Mesodermal cell (in vitro differentiated cells): ENCODE results near the gene ZNF446.
"Not testable (repeated sequence)": the region's sequence is repeated elsewhere in the genome, so short reads cannot be mapped to it uniquely, and the experiment has no call there.

Experiments used
- H3K27ac ChIP-seq: 2 replicates; pipeline ENCODE4 v1.7.0; 2013; ENCODE audit warnings: mild to moderate bottlenecking, low read depth, low read length, moderate library complexity; ENCODE audit not compliant: severe bottlenecking
- H3K36me3 ChIP-seq: 2 replicates; pipeline ENCODE4 v1.7.1; 2013; ENCODE audit warnings: mild to moderate bottlenecking, low read length, moderate library complexity; ENCODE audit not compliant: control insufficient read depth, insufficient read depth
- H3K4me1 ChIP-seq: one replicate; pipeline ENCODE4 v1.7.1; 2013; ENCODE audit warnings: mild to moderate bottlenecking, low read length; ENCODE audit not compliant: insufficient read depth, control insufficient read depth, poor library complexity, severe bottlenecking
- H3K4me3 ChIP-seq: 2 replicates; pipeline ENCODE4 v1.7.0; 2013; ENCODE audit warnings: low read length, control low read depth, mild to moderate bottlenecking; ENCODE audit not compliant: insufficient read depth, poor library complexity, severe bottlenecking; ENCODE audit errors: extremely low read depth
- H3K9me3 ChIP-seq: 2 replicates; pipeline ENCODE4 v1.7.1; 2013; ENCODE audit warnings: mild to moderate bottlenecking, low read length, moderate library complexity; ENCODE audit not compliant: control insufficient read depth
- WGBS, 2 experiments: methylation state at CpG; one replicate each; pipeline ENCODE4 v1.1.5; 2013; ENCODE audit warnings: missing lambda C conversion rate in 2 of 2; ENCODE audit not compliant: insufficient coverage in 2 of 2; 5-methylcytosine and 5-hydroxymethylcytosine counted together

The ZNF446 gene

DNA sequence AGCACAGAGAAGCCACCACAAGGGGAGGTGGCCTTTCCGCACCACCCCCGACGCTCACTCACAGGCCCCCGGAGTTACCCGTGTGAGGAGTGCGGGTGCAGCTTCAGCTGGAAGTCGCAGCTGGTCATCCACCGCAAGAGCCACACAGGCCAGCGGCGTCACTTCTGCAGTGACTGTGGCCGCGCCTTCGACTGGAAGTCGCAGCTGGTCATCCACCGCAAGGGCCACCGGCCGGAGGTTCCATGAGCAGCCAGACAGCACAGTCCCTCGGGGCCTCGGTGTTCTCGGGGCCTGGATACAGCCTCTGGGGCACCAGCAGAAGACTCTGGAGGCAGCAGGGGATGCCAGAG, 4.3 kb downstream of the ZNF446 start:
- Histone ChIP-seq H3K9me3 (no peaks in the 10 kb centered on the region), H3K36me3 (peaks cover 2% of the 10 kb centered on the region), H3K4me1 (peaks cover 3% of the 10 kb centered on the region), H3K4me3 (no peak overlapping the region), H3K27ac (no peak overlapping the region)
- 96 to 97% methylated on average over 20 of the region's 20 CpGs for WGBS, 2 experiments

DNA sequence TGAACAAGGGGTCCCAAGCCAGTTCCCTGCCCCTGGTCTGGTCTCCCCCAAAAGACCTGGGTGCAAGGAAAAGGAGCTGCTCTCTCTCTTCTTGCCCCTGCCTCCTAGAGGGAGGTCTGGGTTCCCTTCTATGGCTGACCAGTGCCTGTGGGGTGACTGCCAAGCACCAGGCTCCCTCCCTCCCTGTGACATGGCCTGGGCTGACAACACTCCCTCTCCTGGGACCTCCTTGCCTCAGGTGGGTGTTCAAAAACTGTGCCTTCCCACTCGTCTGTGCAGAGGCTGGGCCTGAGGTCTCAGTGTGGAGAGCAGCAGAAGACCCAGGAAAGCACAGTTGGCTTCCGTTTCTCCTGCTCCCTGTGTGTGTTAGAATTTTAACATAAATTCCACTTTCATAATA, 4.7 kb downstream of the ZNF446 start:
- Histone ChIP-seq H3K36me3 (peaks cover 2% of the 10 kb centered on the region), H3K9me3 (no peaks in the 10 kb centered on the region), H3K4me1 (peaks cover 3% of the 10 kb centered on the region), H3K4me3 (no peak overlapping the region), H3K27ac (no peak overlapping the region)
- WGBS, 2 experiments = 57 to 100% methylated on average over 1 of the region's 2 CpGs

DNA sequence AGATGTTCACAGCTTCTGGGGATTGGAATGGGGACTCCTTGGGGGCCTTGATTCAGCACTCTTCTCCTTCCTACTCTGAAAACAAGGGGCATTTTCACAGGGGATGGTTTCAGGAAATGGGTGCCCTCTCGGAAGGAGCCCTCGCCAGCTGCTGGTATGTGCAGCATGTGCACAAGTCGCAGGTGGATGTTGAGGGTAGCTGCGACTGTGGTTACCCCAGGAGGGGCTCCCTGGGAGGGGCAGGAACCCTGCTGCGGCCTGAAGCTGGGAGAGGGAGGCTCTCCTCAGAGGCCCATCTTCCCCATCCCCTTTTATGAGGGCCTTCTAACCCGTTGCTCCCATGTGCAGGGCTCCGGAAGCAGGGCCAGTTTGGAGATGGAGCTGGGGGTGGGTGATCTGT, 6.2 kb downstream of the ZNF446 start:
- no peak overlapping the region for H3K4me3 ChIP-seq
- 67 to 90% methylated on average over 2 to 3 of the region's 7 CpGs for WGBS, 2 experiments

DNA sequence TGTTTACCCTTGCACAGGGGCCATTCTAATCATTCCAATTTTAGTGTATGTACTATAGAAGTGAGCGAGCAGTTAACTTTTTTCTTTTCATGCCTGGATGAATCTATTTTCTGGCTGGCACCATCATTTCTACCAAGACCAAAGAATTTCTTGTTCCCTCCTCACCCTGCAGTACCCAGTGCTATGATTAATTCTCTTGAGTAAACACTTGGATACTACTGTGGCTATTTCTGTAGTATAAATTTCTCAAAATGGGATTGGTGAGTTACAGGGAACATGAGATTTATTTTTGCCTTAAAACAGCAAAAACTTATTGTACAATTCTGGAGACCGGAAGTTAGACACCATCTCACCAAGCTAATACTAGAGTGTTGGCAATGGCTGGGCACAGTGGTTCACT, 7.6 kb downstream of the ZNF446 start:
- Histone ChIP-seq H3K9me3 (no peaks in the 10 kb centered on the region), H3K27ac (no peak overlapping the region), H3K4me3 (no peak overlapping the region), H3K36me3 (peaks cover 2% of the 10 kb centered on the region), H3K4me1 (no peaks in the 10 kb centered on the region)
- 100% methylated on average over 1 of the region's 2 CpGs; no CpG with 5 or more reads in 1 of the 2 experiments for WGBS, 2 experiments

More for the DNA sequence above, 6.2 kb downstream of the ZNF446 start:
- Histone ChIP-seq H3K9me3 (no peaks in the 10 kb centered on the region), H3K27ac (no peak overlapping the region), H3K36me3 (peaks cover 2% of the 10 kb centered on the region), H3K4me1 (no peaks in the 10 kb centered on the region)

DNA sequence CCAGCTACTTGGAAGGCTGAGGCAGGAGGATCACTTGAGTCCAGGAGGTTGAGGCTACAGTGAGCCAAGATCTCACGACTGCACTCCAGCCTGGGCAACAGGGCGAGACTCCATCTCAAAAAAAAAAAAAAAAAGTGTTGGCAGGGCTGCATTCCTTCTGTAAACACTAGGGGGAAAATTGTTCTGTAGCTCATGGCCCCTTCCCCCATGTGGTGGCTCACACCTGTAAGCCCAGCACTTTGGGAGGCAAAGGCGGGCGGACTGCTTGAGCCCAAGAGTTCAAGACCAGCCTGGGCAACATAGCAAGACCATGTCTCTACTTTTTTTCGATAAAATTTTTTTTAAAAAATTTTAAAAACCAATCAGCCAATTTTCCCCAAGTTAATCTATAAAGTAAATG, 8.2 kb downstream of the ZNF446 start:
- WGBS, 2 experiments = 90% methylated on average over 2 of the region's 5 CpGs; no CpG with 5 or more reads in 1 of the 2 experiments
- H3K36me3 ChIP-seq = not testable (repeated sequence)

DNA sequence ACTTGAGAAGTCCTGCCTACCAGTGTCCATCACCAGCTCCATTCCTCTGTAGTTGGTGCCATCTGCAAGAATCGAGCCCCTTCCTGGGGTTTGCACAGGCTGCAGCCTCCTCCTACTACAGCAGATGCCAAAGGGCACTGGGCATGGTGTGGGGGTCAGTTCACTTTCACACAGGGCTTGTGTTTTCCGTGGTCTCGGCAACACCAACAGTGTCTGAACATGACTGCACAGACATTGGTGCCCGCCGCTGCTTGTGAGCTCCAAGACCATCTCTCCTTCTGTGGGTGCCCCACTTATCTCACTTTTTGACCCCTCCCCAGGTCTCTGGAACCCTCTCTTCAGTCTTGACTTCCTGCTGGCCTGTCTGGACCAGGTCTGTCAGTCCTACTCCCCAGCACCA, 15.2 kb downstream of the ZNF446 start:
- Histone ChIP-seq H3K4me3 (no peak overlapping the region), H3K9me3 (no peaks in the 10 kb centered on the region), H3K4me1 (no peaks in the 10 kb centered on the region), H3K36me3 (no peaks in the 10 kb centered on the region), H3K27ac (no peak overlapping the region)
- WGBS, 2 experiments = 87 to 100% methylated on average over 4 to 5 of the region's 5 CpGs

More for the DNA sequence above, 8.2 kb downstream of the ZNF446 start:
- not testable (repeated sequence) for H3K27ac ChIP-seq, H3K4me3 ChIP-seq, H3K4me1 ChIP-seq, H3K9me3 ChIP-seq

DNA sequence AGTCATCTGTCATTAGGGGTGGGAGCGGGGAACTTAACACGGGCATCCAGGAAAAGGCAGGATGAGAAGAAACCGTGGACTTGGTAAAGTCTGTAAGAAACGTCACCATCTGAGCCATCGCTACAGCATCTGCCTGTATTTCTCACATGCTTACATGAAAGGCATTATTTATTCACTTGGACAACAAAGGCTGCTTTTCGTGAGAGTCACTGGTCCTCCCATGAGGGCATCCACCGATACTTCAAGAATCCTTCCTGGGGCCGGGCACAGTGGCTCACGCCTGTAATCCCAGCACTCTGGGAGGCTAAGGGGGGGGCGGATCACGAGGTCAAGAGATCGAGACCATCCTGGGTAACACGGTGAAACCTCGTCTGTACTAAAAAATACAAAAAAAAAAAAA, 16.1 kb downstream of the ZNF446 start:
- no peaks in the 10 kb centered on the region for H3K4me1 ChIP-seq
- no peak overlapping the region for H3K27ac ChIP-seq
- H3K36me3 ChIP-seq = no peaks in the 10 kb centered on the region
- H3K4me3 ChIP-seq = no peak overlapping the region
- H3K9me3 ChIP-seq = no peaks in the 10 kb centered on the region
- 90 to 94% methylated on average over 10 of the region's 14 CpGs for WGBS, 2 experiments

DNA sequence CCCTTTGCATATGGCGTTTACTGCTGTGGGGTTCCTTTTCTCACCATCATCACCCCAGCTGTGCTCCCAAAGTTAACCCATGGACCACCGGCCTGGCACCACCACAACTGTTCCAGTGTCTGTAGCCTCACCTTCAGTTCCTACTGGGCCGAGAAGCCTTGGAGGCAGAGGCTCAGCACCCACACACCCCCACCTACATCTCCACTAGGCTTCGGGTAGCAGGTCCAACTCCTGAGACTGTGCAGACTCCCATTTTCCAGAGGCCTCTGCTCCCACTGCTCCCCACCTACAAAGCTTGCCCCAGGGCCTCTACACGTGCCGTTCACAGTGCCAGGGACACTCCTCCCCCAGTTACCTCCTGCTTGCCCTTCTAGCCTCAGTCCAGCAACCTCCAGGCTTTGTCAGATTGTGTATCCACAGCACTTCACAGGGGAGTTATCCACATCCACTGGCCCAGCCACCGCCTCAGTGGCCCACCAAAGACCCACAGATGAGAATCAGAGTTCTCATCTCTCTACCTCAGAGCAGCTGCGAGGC, 21.6 kb downstream of the ZNF446 start:
- Histone ChIP-seq H3K4me3 (no peak overlapping the region), H3K9me3 (no peaks in the 10 kb centered on the region), H3K4me1 (peaks cover 3% of the 10 kb centered on the region), H3K27ac (no peak overlapping the region), H3K36me3 (no peaks in the 10 kb centered on the region)
- 90% methylated on average over 6 to 7 of the region's 8 CpGs for WGBS, 2 experiments

DNA sequence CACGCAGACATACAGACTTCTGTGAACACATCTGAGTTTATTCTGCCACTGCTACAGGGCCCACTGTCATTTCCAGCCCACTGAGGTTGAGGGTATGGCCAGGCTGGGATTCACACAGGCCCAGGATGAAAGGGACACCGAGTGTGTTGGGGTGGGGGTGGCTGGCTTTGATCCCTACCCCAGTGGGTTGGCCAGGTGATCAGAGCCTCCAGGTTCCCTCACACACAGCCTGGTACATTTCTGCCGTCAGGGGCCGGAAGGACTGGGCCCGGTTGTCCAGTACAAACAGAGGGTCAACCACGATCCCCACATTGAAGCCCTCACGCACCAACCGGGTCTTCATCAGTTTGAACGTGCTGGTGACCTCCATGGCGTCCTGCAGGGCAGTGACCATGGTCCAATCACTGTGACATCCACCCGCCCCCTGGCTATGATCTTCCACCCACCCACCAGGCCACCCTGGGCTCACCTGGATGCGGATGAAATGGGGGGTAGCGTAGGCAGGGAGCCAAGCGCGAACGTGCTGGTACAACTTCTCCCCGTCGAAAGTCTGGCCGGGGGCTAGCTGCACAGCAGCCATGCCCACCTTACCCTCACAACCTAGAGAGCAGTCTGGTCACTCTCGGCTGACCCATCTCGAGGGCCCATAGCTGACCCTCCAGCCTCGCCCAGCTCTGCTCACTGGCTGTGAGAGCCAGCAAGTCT, 22.3 kb downstream of the ZNF446 start:
- no peak overlapping the region for H3K27ac ChIP-seq
- peaks cover 3% of the 10 kb centered on the region for H3K4me1 ChIP-seq
- H3K4me3 ChIP-seq = peak overlapping the region; percentile 58
- 77 to 79% methylated on average over 17 to 20 of the region's 22 CpGs for WGBS, 2 experiments
- H3K9me3 ChIP-seq = no peaks in the 10 kb centered on the region
- H3K36me3 ChIP-seq = no peaks in the 10 kb centered on the region

DNA sequence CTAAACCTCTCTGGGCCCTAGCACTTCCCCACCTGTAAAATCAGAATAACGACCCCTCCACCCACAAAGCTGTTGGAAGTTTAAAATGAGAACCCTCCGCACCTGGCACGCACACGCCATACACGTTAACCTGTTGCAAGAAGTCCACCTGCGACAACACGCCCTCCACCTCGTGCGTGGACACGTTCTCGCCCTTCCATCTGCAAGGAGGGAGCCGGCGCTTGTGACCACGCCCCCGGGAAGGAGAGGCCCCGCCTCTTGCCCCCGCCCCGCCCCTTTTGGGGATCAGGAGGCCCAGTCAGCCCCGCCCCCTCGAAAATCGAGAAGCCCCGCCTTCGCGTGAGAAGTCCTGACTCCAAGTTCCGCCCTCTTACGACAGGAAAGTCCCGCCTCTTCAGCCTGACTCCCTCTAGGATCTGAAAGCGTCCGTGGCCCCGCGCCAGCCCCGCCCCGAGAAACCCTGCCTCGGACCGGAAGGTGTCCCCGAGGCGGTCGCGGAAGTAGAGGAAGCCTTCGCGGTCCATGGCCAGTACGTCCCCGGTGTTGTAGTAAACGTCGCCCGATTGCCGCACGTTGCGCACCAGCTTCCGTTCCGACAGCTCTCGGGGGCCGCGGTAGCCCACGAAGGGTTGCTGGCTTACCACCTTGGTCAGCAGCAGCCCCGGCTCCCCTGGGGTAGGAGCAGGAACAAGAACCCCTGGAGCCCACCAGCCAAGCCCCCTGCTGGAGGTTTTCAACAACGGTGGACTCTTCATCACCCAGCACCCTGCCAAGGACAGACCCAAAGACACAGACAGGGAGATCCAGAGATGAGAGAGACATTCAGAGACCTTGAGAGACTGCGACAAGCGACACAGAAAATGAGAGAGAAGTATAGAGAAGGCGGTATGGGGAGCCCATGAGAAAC, 23.1 kb downstream of the ZNF446 start:
- peaks cover 3% of the 10 kb centered on the region for H3K4me1 ChIP-seq
- no peaks in the 10 kb centered on the region for H3K9me3 ChIP-seq
- WGBS, 2 experiments = 3 to 5% methylated on average over 51 to 55 of the region's 60 CpGs
- H3K4me3 ChIP-seq = peak overlapping the region; percentile 58
- no peaks in the 10 kb centered on the region for H3K36me3 ChIP-seq
- H3K27ac ChIP-seq = peak overlapping the region; percentile 64
